Muscle of leg (tissue), 11 donors: ENCODE data around the gene CMAS. TPM values are rescaled to one million over a fixed set of nuclear protein-coding genes. Genes with fewer than 3 reads are reported as not detected.
"Not testable (repeated sequence)": the region's sequence is repeated elsewhere in the genome, so short reads cannot be mapped to it uniquely, and the experiment has no call there.

ENCODE experiments used
- DNase-seq: peaks from one replicate; pipeline ENCODE4 v3.0.0; 2013
- H3K27ac ChIP-seq: one replicate; pipeline ENCODE4 v1.5.1; 2013; ENCODE audit warnings: mild to moderate bottlenecking, low read length, control low read depth
- H3K27me3 ChIP-seq: one replicate; pipeline ENCODE4 v1.6.1; 2013; ENCODE audit warnings: low read length; ENCODE audit not compliant: control insufficient read depth, insufficient read depth
- H3K36me3 ChIP-seq: one replicate; pipeline ENCODE4 v1.6.1; 2013; ENCODE audit warnings: low read length; ENCODE audit not compliant: control insufficient read depth, insufficient read depth
- H3K4me1 ChIP-seq: one replicate; pipeline ENCODE4 v1.6.1; 2013; ENCODE audit warnings: low read length; ENCODE audit not compliant: control insufficient read depth, insufficient read depth
- H3K4me3 ChIP-seq: one replicate; pipeline ENCODE4 v1.5.1; 2013; ENCODE audit warnings: low read length, control low read depth
- H3K9me3 ChIP-seq: replicated peaks from 2 replicates; pipeline ENCODE4 v1.6.1; 2013; ENCODE audit warnings: low read depth, low read length; ENCODE audit not compliant: control insufficient read depth
- WGBS: methylation state at CpG from one replicate; pipeline ENCODE4 v1.1.5; 2013; ENCODE audit warnings: missing lambda C conversion rate; ENCODE audit not compliant: insufficient coverage; 5-methylcytosine and 5-hydroxymethylcytosine counted together
- polyA plus RNA-seq, 8 donors: library from polyadenylated mRNA; unstranded; fragments of 120-200 nt; gene quantifications; one replicate each; pipeline versions ENCODE4 v1.2.1 to v1.2.3, GENCODE V29; 2013; ENCODE audit warnings: inconsistent platforms in 1 of 8, low replicate concordance in 1 of 8; ENCODE audit not compliant: insufficient read length in 8 of 8, insufficient read depth in 1 of 8
- total RNA-seq: library from RNA; stranded (reverse); fragments of 120-200 nt; gene quantifications from one replicate; pipeline ENCODE4 v1.2.4, GENCODE V29; 2013

Gene CMAS
- total and polyA plus RNA-seq, 9 donors, result 20.1 to 35.2 (median 30.9) TPM

GRCh38 chr12:22042976-22043669 lies 2.9 kb upstream of the CMAS start:
- no peaks in the 10 kb centered on the region for H3K36me3 ChIP-seq
- no peak overlapping the region for H3K27ac ChIP-seq
- no peaks in the 10 kb centered on the region for H3K4me1 ChIP-seq
- DNase-seq, result no peak
- no peaks in the 10 kb centered on the region for H3K27me3 ChIP-seq
- H3K9me3 ChIP-seq, result no peaks in the 10 kb centered on the region
- WGBS, result 88% methylated on average over 5 of the region's 9 CpGs
- no peak overlapping the region for H3K4me3 ChIP-seq

- H3K4me3 ChIP-seq, result no peak overlapping the region
- WGBS, result 67% methylated on average over 1 of the region's 2 CpGs
- no peaks in the 10 kb centered on the region for H3K36me3 ChIP-seq
- no peak overlapping the region for H3K27ac ChIP-seq
- H3K27me3 ChIP-seq, result no peaks in the 10 kb centered on the region
- no peaks in the 10 kb centered on the region for H3K9me3 ChIP-seq
- no peak for DNase-seq
- H3K4me1 ChIP-seq, result no peaks in the 10 kb centered on the region
These were observed 2.1 kb upstream of the CMAS start for GRCh38 chr12:22043943-22044342.

- Histone ChIP-seq H3K4me1 (no peaks in the 10 kb centered on the region), H3K9me3 (no peaks in the 10 kb centered on the region), H3K4me3 (no peak overlapping the region), H3K36me3 (no peaks in the 10 kb centered on the region), H3K27me3 (no peaks in the 10 kb centered on the region), H3K27ac (no peak overlapping the region)
- no peak for DNase-seq
- WGBS, result 100% methylated on average over 1 of the region's 2 CpGs
These were observed 1.6 kb upstream of the CMAS start for GRCh38 chr12:22044391-22044790.

- H3K4me3 ChIP-seq, result peak overlapping the region; percentile 93
- H3K9me3 ChIP-seq, result no peaks in the 10 kb centered on the region
- no peaks in the 10 kb centered on the region for H3K4me1 ChIP-seq
- no peaks in the 10 kb centered on the region for H3K27me3 ChIP-seq
- no peaks in the 10 kb centered on the region for H3K36me3 ChIP-seq
- peak overlapping the region; percentile 76 for H3K27ac ChIP-seq
- DNase-seq, result no peak
- WGBS, result no CpG with 5 or more reads among the region's 6 CpGs
These were observed 961 bp downstream of the CMAS start for GRCh38 chr12:22046968-22047390.

- no peaks in the 10 kb centered on the region for H3K4me1 ChIP-seq
- no peaks in the 10 kb centered on the region for H3K9me3 ChIP-seq
- no peaks in the 10 kb centered on the region for H3K27me3 ChIP-seq
- no CpG with 5 or more reads among the region's 2 CpGs for WGBS
- no peak overlapping the region for H3K27ac ChIP-seq
- no peaks in the 10 kb centered on the region for H3K36me3 ChIP-seq
- no peak overlapping the region for H3K4me3 ChIP-seq
- DNase-seq, result no peak
These were observed 1.5 kb downstream of the CMAS start for GRCh38 chr12:22047494-22047893.

GRCh38 chr12:22048351-22049041 lies 2.5 kb downstream of the CMAS start:
- Histone ChIP-seq H3K36me3 (no peaks in the 10 kb centered on the region), H3K4me3 (no peak overlapping the region), H3K4me1 (no peaks in the 10 kb centered on the region), H3K27me3 (no peaks in the 10 kb centered on the region), H3K27ac (no peak overlapping the region), H3K9me3 (no peaks in the 10 kb centered on the region)
- WGBS, result 39% methylated on average over 3 of the region's 4 CpGs
- DNase-seq, result no peak

GRCh38 chr12:22050078-22050477 lies 4.1 kb downstream of the CMAS start:
- H3K27me3 ChIP-seq, result no peaks in the 10 kb centered on the region
- H3K4me3 ChIP-seq, result no peak overlapping the region
- no peaks in the 10 kb centered on the region for H3K36me3 ChIP-seq
- no peak for DNase-seq
- 83% methylated on average over 2 of the region's 4 CpGs for WGBS
- H3K4me1 ChIP-seq, result no peaks in the 10 kb centered on the region
- H3K27ac ChIP-seq, result no peak overlapping the region
- H3K9me3 ChIP-seq, result no peaks in the 10 kb centered on the region

- H3K4me3 ChIP-seq, result no peak overlapping the region
- H3K27me3 ChIP-seq, result no peaks in the 10 kb centered on the region
- DNase-seq, result no peak
- no peaks in the 10 kb centered on the region for H3K36me3 ChIP-seq
- H3K27ac ChIP-seq, result no peak overlapping the region
- no peaks in the 10 kb centered on the region for H3K4me1 ChIP-seq
- H3K9me3 ChIP-seq, result no peaks in the 10 kb centered on the region
These were observed 5.2 kb downstream of the CMAS start for GRCh38 chr12:22051114-22051698.

GRCh38 chr12:22052994-22053393 lies 7.0 kb downstream of the CMAS start:
- not testable (repeated sequence) for H3K27me3 ChIP-seq, H3K36me3 ChIP-seq, H3K4me3 ChIP-seq, DNase-seq, H3K9me3 ChIP-seq, H3K4me1 ChIP-seq, H3K27ac ChIP-seq
- no CpG with 5 or more reads among the region's 6 CpGs for WGBS

GRCh38 chr12:22054155-22054554 lies 8.1 kb downstream of the CMAS start:
- Histone ChIP-seq H3K27ac (no peak overlapping the region), H3K4me3 (no peak overlapping the region), H3K4me1 (no peaks in the 10 kb centered on the region), H3K9me3 (no peaks in the 10 kb centered on the region), H3K36me3 (peaks cover 2% of the 10 kb centered on the region), H3K27me3 (no peaks in the 10 kb centered on the region)
- WGBS, result no CpG with 5 or more reads among the region's 3 CpGs
- no peak for DNase-seq
